ENCODE measurements around the gene SNTN.

DNA sequence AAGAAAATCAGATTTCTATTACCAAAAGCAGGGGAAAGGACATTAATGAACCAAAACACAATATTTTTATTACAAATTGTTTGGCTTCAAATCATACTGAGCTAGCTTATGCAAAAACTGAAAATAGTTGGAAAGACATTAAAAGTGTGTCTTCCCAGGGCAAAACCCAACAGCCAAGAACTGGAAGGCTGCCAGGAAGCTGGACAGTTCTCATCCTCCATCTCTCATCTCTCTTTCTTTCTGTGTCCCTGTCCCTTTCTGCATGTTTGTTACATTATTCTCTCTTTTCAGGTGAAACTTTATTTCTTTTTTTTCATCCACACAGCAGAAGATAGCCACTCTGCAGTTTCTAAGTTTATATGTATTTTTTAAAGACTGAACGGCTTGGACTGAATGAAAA is 41.1 kb upstream of the SNTN start:
- TF ChIP-seq BHLHE40 (IDR thresholded peaks at IDR 0.05; ENCODE audit: borderline replicate concordance) (no peak), ZNF384 (IDR thresholded peaks at IDR 0.05) (no peak), SUZ12 (IDR thresholded peaks at IDR 0.05) (no peak), ARNT (IDR thresholded peaks at IDR 0.05) (no peak)
